ENCODE results near the gene HRK. TPM values are rescaled to one million over a fixed set of nuclear protein-coding genes. Genes with fewer than 3 reads are reported as not detected.

HRK gene
- total and polyA plus RNA-seq, 9 of the 15 experiments (the other 6 are each of a cell fraction or from before 2014, with no cell fraction given): 0.01 to 0.05 (median 0.04) TPM; not detected in 6

DNA sequence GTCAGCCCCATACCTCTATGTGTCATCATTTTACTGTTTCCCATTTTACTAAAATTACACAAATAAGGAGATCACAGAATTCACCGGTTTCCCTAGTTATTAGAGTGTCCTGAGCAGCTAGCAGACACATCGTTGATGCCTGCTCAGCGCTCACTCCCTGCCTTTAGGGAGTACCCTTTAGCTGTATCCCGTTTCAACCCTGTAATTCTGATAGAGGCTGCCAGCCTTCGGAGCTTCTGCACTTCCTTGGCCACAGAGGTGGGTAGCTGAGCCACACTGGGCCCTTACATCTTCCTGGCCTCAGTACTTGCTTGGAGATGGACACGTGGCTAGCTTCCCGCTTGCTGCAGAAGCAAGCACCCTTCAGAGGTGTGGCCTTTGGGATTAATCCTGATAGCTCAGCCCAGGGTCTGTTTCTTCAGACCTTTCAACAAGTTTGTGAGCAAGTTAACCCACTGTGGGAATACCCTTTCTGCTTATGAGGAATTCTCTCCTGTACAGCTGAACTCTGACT, 15.2 kb upstream of the HRK start (continued):
- TF ChIP-seq, protein P1, sequence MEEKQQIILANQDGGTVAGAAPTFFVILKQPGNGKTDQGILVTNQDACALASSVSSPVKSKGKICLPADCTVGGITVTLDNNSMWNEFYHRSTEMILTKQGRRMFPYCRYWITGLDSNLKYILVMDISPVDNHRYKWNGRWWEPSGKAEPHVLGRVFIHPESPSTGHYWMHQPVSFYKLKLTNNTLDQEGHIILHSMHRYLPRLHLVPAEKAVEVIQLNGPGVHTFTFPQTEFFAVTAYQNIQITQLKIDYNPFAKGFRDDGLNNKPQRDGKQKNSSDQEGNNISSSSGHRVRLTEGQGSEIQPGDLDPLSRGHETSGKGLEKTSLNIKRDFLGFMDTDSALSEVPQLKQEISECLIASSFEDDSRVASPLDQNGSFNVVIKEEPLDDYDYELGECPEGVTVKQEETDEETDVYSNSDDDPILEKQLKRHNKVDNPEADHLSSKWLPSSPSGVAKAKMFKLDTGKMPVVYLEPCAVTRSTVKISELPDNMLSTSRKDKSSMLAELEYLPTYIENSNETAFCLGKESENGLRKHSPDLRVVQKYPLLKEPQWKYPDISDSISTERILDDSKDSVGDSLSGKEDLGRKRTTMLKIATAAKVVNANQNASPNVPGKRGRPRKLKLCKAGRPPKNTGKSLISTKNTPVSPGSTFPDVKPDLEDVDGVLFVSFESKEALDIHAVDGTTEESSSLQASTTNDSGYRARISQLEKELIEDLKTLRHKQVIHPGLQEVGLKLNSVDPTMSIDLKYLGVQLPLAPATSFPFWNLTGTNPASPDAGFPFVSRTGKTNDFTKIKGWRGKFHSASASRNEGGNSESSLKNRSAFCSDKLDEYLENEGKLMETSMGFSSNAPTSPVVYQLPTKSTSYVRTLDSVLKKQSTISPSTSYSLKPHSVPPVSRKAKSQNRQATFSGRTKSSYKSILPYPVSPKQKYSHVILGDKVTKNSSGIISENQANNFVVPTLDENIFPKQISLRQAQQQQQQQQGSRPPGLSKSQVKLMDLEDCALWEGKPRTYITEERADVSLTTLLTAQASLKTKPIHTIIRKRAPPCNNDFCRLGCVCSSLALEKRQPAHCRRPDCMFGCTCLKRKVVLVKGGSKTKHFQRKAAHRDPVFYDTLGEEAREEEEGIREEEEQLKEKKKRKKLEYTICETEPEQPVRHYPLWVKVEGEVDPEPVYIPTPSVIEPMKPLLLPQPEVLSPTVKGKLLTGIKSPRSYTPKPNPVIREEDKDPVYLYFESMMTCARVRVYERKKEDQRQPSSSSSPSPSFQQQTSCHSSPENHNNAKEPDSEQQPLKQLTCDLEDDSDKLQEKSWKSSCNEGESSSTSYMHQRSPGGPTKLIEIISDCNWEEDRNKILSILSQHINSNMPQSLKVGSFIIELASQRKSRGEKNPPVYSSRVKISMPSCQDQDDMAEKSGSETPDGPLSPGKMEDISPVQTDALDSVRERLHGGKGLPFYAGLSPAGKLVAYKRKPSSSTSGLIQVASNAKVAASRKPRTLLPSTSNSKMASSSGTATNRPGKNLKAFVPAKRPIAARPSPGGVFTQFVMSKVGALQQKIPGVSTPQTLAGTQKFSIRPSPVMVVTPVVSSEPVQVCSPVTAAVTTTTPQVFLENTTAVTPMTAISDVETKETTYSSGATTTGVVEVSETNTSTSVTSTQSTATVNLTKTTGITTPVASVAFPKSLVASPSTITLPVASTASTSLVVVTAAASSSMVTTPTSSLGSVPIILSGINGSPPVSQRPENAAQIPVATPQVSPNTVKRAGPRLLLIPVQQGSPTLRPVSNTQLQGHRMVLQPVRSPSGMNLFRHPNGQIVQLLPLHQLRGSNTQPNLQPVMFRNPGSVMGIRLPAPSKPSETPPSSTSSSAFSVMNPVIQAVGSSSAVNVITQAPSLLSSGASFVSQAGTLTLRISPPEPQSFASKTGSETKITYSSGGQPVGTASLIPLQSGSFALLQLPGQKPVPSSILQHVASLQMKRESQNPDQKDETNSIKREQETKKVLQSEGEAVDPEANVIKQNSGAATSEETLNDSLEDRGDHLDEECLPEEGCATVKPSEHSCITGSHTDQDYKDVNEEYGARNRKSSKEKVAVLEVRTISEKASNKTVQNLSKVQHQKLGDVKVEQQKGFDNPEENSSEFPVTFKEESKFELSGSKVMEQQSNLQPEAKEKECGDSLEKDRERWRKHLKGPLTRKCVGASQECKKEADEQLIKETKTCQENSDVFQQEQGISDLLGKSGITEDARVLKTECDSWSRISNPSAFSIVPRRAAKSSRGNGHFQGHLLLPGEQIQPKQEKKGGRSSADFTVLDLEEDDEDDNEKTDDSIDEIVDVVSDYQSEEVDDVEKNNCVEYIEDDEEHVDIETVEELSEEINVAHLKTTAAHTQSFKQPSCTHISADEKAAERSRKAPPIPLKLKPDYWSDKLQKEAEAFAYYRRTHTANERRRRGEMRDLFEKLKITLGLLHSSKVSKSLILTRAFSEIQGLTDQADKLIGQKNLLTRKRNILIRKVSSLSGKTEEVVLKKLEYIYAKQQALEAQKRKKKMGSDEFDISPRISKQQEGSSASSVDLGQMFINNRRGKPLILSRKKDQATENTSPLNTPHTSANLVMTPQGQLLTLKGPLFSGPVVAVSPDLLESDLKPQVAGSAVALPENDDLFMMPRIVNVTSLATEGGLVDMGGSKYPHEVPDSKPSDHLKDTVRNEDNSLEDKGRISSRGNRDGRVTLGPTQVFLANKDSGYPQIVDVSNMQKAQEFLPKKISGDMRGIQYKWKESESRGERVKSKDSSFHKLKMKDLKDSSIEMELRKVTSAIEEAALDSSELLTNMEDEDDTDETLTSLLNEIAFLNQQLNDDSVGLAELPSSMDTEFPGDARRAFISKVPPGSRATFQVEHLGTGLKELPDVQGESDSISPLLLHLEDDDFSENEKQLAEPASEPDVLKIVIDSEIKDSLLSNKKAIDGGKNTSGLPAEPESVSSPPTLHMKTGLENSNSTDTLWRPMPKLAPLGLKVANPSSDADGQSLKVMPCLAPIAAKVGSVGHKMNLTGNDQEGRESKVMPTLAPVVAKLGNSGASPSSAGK (IDR thresholded peaks at IDR 0.05): peak; percentile 21; the same call in 1 of the 2 replicates
- TF ChIP-seq ZNF766 (CRISPR knock-in tag; conservative IDR thresholded peaks at IDR 0.05) (no peak), JUND (IDR thresholded peaks at IDR 0.05; ENCODE audit: borderline replicate concordance, low read depth, low read length) (no peak), JUND (tag; IDR thresholded peaks at IDR 0.05; ENCODE audit: borderline replicate concordance, low read depth, low read length) (no peak), L3MBTL2 (IDR thresholded peaks at IDR 0.05) (peak; percentile 70), ZNF764 (CRISPR knock-in tag; IDR thresholded peaks at IDR 0.05; ENCODE audit: low read depth) (no peak), FIP1L1 (IDR thresholded peaks at IDR 0.05; ENCODE audit: low read depth, low read length, poor library complexity, severe bottlenecking) (no peak), TRIM24 (IDR thresholded peaks at IDR 0.05) (no peak)
- TF ChIP-seq, protein P2, sequence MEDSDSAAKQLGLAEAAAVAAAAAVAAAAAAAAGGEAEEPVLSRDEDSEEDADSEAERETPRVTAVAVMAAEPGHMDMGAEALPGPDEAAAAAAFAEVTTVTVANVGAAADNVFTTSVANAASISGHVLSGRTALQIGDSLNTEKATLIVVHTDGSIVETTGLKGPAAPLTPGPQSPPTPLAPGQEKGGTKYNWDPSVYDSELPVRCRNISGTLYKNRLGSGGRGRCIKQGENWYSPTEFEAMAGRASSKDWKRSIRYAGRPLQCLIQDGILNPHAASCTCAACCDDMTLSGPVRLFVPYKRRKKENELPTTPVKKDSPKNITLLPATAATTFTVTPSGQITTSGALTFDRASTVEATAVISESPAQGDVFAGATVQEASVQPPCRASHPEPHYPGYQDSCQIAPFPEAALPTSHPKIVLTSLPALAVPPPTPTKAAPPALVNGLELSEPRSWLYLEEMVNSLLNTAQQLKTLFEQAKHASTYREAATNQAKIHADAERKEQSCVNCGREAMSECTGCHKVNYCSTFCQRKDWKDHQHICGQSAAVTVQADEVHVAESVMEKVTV (CRISPR knock-in tag; IDR thresholded peaks at IDR 0.05): no peak
- TF ChIP-seq, protein P3, sequence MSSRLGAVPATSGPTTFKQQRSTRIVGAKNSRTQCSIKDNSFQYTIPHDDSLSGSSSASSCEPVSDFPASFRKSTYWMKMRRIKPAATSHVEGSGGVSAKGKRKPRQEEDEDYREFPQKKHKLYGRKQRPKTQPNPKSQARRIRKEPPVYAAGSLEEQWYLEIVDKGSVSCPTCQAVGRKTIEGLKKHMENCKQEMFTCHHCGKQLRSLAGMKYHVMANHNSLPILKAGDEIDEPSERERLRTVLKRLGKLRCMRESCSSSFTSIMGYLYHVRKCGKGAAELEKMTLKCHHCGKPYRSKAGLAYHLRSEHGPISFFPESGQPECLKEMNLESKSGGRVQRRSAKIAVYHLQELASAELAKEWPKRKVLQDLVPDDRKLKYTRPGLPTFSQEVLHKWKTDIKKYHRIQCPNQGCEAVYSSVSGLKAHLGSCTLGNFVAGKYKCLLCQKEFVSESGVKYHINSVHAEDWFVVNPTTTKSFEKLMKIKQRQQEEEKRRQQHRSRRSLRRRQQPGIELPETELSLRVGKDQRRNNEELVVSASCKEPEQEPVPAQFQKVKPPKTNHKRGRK (tag; IDR thresholded peaks at IDR 0.05): no peak
- TF ChIP-seq, protein P4, sequence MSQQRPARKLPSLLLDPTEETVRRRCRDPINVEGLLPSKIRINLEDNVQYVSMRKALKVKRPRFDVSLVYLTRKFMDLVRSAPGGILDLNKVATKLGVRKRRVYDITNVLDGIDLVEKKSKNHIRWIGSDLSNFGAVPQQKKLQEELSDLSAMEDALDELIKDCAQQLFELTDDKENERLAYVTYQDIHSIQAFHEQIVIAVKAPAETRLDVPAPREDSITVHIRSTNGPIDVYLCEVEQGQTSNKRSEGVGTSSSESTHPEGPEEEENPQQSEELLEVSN (IDR thresholded peaks at IDR 0.05; ENCODE audit: borderline replicate concordance in 1 of 2, extremely low read depth in 1 of 2, insufficient read depth in 1 of 2, insufficient read length in 1 of 2, low read depth in 1 of 2, low read length in 1 of 2, poor library complexity in 1 of 2, severe bottlenecking in 1 of 2): peak in 1 of 2 experiments; percentile 66
